Limb (tissue), 2 donors: ENCODE measurements around the gene GABARAPL1.
"Not testable (repeated sequence)": the region's sequence is repeated elsewhere in the genome, so short reads cannot be mapped to it uniquely, and the experiment has no call there.

Experiments used
- DNase-seq, 2 donors: peaks; one replicate each; pipeline ENCODE4 v3.0.0-alpha.2; 2016; ENCODE audit errors: extremely low spot score in 2 of 2

GABARAPL1 gene

DNA sequence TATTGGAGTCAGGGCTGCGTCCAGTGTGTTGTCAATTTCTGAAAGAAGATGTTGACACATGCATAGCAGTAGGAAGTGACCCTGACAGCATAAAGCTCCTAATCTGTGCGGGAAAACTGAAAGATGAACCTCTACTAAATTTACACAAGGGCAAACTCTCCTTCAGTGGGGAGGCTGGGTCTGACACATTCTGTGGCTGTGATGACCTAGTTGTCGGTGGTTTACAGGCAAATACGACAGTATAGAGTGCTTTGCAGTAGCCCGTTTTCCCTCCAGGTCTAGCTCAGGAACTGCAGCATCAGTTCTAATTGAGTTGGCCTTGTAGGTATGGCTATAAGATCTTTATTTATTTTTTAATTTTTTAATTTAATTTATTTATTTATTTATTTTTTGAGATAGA lies 14.8 kb upstream of the GABARAPL1 start:
- DNase-seq: no peak

GRCh38 chr12:10204495-10204894 lies 8.2 kb upstream of the GABARAPL1 start:
- not testable (repeated sequence) for DNase-seq

DNA sequence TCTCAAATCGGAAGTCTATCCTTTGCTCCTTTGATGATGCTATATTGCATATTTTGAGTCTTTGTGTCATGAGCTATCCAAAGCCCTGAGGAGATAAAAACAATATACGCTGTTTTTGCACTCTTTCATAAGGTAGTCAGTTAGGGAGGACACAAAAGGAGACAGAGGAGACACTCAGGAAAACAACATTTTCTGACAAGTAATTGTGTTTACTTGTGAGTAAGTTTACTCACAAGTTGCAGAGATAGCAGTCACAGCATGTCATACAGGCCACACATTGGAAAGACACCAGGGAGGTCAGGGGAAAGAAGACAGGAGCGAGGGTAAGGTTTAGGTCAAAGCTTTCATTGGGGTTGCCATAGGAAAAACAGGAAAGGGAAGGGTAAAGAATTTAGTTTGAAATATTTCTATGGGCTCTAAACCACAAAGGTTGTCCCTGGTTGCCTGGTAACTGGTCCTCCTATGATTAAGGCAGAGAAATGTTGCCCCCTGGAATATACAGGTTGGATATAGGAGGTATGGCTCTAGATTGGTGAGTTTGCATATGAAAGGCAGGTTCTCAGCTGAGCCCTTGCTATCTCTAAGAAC lies 7.4 kb upstream of the GABARAPL1 start:
- no peak for DNase-seq

DNA sequence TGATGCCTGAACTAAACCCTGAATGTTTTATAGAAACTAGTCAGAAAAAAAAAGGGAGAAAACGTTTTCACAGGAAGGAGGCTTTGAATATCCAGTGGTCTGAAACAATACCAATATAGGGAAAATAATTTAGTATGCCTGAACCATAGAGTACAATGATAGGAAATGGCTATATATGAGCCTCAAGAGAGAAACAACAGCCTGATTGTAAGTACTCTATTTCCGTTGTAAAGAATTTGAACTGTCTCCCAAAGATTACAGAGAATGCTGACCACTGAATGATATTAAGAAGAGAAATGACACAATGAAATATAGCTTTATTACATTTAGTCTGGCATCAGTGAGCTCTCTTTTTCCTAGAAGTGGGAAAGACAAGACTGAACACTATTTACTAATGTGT lies 5.5 kb upstream of the GABARAPL1 start:
- DNase-seq: no peak

GRCh38 chr12:10210225-10210624 lies 2.5 kb upstream of the GABARAPL1 start:
- no peak for DNase-seq

DNA sequence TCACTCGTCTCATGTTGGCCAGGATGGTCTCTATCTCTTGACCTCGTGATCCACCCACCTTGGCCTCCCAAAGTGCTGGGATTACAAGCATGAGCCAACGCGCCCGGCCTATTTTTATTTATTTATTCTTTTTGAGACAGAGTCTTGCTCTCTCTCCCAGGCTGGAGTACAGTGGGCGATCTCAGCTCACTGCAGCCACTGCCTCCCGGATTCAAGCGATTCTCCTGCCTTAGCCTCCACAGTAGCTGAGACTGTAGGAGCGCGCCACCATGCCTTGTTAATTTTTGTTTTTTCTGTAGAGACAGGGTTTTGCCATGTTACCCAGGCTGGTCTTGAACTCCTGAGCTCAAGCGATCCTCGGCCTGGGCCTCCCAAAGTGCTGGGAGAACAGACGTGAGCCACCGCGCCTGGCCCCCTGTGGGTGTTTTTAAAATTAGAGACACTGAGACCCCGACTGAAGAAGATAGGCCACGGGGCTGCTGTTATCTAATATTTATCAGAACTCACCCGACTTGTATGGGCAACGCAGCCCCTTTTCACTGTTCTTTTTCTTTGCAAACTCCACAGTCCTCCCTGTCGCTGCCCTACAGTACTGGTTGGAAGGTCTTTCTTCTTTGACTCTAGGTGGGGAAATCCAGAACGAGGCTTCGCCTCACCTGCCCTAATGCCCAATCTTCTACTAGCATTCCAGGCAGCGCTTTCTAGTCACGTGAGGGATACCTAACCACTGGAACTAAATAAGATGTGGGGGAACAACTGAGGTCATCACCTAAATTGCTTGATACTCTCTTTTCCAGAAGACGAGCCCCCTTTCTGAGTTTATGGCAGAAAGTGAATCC lies 1.4 kb upstream of the GABARAPL1 start:
- DNase-seq: no peak

GRCh38 chr12:10211940-10212738 lies 538 bp upstream of the GABARAPL1 start:
- peak; percentile 91 to 94 for DNase-seq

DNA sequence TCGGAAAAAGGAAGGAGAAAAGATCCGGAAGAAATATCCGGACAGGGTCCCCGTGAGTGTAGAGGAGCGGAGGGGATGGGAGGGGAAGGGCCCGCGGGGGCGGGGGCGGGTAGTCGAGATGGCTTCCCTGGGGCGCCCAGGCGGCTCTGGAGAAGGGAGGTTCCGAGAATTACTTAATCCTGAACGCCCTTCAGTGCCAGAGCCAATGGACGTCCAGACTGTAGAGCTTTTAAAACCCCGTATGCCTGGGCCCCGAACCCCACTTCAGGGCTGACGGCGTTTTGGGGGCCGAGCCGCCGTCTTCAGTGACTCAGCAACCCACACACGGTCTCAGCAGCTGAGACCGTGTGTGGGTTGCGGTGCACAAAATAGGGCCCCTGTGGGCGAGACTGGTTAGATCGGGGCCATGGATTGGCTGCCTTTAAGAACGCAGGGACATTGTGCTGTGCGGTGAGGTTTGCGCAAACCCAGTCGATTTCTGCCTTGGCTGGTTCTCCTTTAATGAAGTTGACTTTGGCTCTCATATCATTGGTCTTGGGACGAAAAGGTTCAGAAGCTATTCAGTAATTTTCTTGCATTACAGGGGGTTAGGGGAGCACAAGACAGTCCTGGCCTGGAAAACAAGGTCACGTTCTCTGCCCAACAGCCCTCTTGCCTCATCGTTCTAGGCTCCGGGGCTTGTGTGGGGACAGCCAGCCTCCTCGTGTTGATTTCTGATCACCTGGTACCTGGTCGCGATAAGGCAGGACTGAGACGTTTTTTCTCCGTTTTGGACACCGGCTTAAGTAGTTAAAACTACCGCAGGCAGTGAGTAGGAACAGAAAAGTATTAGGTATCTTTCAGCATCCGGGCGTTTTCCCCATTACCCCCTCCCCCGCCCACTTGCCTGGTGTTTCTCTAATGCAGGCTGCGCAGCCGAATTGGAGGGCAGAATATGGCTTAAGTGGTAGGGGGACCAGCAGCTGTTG lies 775 bp downstream of the GABARAPL1 start:
- DNase-seq: peak; percentile 54 to 82

DNA sequence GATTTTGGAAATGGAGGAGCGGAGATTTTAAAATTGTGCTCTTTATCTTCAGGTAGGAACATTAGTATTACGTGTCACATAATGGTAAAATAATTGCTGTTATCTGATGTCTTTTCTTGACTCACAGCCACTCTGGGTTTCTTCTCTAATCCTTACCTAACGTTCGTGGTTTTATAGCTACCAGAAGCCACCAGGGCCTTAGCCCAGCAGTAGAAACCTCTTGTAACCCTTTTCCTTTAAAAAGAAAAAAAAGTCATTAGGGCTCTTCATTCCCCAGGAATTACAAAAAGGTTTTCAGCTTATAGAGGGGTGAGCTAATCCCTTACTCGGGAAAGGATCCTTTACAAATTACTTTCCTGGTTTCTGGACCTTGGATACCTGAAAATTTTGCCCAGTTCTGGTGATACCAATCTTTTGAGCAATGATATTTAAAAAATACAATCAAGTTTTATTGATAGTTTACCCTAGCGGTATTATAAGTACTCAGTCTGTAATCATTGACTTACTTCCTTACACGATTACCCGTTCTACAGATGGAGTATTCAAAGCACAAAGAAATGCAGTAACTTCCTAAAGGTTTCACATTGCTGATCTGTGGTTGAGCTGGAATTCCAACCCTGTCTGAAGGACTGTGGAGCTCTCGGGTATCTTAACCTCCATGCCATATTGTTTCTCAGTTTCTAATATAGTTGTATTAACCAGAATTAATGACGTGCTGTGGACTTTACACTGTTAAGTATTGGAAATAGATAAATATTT lies 1.6 kb downstream of the GABARAPL1 start:
- DNase-seq: no peak

GRCh38 chr12:10214895-10215267 lies 2.2 kb downstream of the GABARAPL1 start:
- DNase-seq: no peak

DNA sequence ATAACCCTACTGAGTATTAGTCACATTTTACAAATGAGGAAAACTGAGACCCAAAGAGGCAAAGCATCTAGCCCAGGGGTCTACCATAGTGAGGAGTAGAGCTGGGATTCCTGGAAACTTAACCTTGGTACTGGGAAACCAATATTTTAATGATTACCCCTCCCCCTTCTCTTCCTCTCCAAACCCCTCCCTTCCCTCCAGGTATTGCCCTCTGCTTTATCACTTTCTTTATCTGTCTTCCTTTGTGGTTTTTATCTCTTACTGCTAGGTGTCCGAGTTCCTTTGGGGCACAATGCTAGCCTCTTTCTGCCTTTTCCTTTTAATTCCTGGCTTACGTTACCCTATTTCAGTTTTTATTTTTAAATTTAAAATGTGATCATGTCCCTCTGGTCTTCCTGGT lies 2.8 kb downstream of the GABARAPL1 start:
- DNase-seq: no peak

DNA sequence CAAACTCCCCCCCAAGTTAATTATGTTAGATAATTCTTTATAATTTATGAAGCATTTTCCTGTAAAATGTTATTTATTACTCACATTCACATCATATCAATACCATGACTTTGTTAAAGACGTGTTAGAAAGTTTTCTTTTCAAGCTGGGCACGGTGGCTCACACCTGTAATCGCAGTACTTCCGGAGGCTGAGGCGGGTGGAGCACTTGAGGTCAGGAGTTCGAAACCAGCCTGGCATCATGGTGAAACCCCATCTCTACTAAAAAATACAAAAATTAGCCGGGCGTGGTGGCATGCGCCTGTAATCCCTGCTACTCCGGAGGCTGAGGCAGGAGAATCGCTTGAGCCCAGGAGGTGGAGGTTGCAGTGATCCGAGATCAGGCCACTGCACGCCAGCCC lies 3.3 kb downstream of the GABARAPL1 start:
- DNase-seq: not testable (repeated sequence)

GRCh38 chr12:10218021-10218420 lies 5.3 kb downstream of the GABARAPL1 start:
- no peak for DNase-seq

GRCh38 chr12:10220398-10221077 lies 7.9 kb downstream of the GABARAPL1 start:
- DNase-seq: no peak

DNA sequence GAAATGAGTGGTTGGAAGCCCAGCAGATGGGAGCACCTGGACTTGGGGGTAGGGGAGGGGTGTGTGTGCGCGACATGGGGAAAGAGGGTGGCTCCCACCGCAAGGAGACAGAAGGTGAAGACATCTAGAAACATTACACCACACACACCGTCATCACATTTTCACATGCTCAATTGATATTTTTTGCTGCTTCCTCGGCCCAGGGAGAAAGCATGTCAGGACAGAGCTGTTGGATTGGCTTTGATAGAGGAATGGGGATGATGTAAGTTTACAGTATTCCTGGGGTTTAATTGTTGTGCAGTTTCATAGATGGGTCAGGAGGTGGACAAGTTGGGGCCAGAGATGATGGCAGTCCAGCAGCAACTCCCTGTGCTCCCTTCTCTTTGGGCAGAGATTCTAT lies 9.2 kb downstream of the GABARAPL1 start:
- DNase-seq: no peak

- DNase-seq: no peak
Measured at GRCh38 chr12:10223208-10223607, 10.5 kb downstream of the GABARAPL1 start.

DNA sequence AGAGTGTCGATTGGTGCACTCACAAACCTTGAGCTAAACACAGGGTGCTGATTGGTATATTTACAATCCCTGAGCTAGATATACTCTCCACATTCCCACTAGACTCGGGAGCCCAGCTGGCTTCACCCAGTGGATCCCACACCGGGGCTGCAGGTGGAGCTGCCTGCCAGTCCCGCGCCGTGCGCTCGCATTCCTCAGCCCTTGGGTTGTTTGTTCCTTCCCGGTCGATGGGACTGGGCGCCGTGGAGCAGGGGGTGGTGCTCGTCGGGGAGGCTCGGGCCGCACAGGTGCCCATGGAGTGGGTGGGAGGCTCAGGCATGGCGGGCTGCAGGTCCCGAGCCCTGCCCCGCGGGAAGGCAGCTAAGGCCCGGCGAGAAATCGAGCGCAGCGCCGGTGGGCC lies 12.7 kb downstream of the GABARAPL1 start:
- DNase-seq: not testable (repeated sequence)

GRCh38 chr12:10226086-10226485 lies 13.4 kb downstream of the GABARAPL1 start:
- DNase-seq: no peak

DNA sequence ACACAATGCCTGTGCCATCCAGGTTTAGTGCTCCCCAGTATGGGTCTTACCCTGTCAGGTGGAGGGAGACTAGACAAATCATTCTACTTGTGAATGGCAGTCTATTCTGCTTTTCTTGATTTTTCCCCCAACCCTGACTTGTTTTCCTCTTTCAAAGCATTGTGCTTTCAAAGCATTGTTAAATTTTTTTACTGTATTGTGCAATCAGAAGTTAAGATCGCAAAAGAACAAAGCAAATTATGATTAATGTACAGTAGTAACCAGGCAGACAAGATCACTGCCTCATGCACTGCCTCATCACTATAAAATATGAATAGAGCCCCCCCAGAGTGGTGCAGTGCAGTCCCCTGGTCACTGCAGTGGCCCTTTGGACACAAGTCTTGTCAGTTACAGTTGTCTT lies 14.1 kb downstream of the GABARAPL1 start:
- no peak for DNase-seq

- DNase-seq: no peak
Measured at GRCh38 chr12:10227648-10228047, 15.0 kb downstream of the GABARAPL1 start.
